ENCODE measurements around the gene CEACAM8. TPM values are rescaled to one million over a fixed set of nuclear protein-coding genes. Genes with fewer than 3 reads are reported as not detected.
A peak's percentile ranks its signal among the peaks of the same experiment; 100 is the strongest.
"Not testable (repeated sequence)": the region's sequence is repeated elsewhere in the genome, so short reads cannot be mapped to it uniquely, and the experiment has no call there.

Gene CEACAM8
- total and polyA plus RNA-seq, 8 donors: 0.05 to 1.1 (median 0.12) TPM; not detected in 5

DNA sequence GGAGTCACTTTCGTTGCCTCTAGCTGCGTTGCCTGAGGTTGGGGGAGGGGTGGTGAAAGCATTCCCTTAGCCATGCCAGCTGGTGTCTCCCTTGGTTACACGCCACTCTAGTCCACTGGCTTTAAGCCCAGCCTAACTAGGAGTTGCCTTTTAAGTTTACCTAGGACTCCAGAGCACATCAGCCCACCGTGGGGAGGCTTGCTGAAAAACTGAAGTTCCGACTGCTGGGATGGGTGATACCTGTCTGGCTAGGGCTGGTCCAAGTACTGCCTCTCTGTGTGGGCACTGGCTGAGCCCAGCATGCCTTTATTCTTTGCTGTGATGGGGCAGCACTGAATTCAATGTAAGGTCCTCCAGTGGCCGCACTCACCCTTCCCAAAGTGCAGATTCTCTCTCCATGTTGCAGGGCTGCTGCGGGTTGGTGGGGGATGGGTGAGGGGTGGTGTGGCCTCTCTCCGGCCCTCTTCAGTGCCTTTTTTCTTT, 54.6 kb downstream of the CEACAM8 start:
- intact Hi-C loops (cut with DNase I; ENCODE audit: low total_unique reads): no loop called here
- no peak overlapping the region for H3K4me3 ChIP-seq
- no peak overlapping the region for H3K27ac ChIP-seq
- no peaks in the 10 kb centered on the region for H3K36me3 ChIP-seq
- TF ChIP-seq, protein P1, sequence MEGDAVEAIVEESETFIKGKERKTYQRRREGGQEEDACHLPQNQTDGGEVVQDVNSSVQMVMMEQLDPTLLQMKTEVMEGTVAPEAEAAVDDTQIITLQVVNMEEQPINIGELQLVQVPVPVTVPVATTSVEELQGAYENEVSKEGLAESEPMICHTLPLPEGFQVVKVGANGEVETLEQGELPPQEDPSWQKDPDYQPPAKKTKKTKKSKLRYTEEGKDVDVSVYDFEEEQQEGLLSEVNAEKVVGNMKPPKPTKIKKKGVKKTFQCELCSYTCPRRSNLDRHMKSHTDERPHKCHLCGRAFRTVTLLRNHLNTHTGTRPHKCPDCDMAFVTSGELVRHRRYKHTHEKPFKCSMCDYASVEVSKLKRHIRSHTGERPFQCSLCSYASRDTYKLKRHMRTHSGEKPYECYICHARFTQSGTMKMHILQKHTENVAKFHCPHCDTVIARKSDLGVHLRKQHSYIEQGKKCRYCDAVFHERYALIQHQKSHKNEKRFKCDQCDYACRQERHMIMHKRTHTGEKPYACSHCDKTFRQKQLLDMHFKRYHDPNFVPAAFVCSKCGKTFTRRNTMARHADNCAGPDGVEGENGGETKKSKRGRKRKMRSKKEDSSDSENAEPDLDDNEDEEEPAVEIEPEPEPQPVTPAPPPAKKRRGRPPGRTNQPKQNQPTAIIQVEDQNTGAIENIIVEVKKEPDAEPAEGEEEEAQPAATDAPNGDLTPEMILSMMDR (IDR thresholded peaks at IDR 0.05): no peak
- TF ChIP-seq POLR2AphosphoS5 (IDR thresholded peaks at IDR 0.05) (no peak), POLR2A (IDR thresholded peaks at IDR 0.05) (no peak), EP300 (IDR thresholded peaks at IDR 0.05) (no peak)
- no peaks in the 10 kb centered on the region for H3K27me3 ChIP-seq
- peaks cover 0 to 5% (median 0%) of the 10 kb centered on the region in 4 donors for H3K9me3 ChIP-seq
- H3K4me1 ChIP-seq: no peaks in the 10 kb centered on the region
- peak in 1 of 2 donors; percentile 1 for DNase-seq
- 56 to 71% (median 64%) methylated on average over 7 to 8 of the region's 8 CpGs for WGBS, 5 donors

DNA sequence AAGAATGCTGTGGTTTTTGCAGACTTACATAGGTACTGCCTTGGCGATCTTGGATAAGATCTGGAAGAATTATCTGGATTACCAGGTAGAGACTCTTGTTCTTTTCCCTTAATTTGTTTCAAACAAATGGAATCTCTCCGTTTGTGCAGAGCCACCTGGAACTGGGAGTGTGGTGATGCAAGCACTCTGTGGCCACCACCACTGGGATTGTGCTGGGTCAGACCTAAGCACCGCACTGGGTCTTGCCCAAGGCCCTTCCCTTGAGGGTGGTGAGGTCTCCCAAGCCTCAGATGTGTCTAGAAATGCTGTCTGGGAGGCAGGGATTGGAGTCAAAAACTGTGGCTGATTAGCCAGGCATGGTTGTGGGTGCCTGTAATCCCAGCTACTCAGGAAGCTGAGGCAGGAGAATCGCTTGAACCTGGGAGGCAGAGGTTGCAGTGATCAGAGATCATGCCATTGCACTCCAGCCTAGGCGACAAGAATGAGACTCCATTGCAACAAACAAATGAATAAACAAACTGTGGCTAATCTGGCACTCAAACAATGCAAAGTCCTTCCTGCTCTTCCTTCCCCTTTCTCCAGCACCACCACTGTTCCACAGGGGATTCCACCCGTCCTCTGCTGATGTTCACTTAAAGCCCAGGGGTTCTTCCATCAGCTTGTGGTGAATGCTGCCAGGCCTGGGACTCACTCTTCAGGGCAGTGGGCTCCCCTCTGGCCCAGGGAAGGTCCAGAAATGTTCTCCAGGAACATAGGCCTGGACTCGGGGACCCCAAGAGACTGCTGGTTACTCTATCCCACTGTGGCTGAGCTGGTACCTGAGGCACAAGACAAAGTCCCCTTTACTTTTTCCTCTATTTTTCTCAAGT, 55.6 kb downstream of the CEACAM8 start:
- Histone ChIP-seq H3K4me3 (no peak overlapping the region), H3K9me3 (peaks cover 0 to 5% (median 0%) of the 10 kb centered on the region in 4 donors), H3K36me3 (no peaks in the 10 kb centered on the region), H3K27me3 (no peaks in the 10 kb centered on the region), H3K27ac (no peak overlapping the region), H3K4me1 (no peaks in the 10 kb centered on the region)
- WGBS, 5 donors: 80 to 90% (median 85%) methylated on average over 7 of the region's 7 CpGs
- intact Hi-C loops (cut with DNase I; ENCODE audit: low total_unique reads): no loop called here
- TF ChIP-seq POLR2A (IDR thresholded peaks at IDR 0.05) (no peak), POLR2AphosphoS5 (IDR thresholded peaks at IDR 0.05) (no peak), EP300 (IDR thresholded peaks at IDR 0.05) (no peak)
- TF ChIP-seq, protein P1 (IDR thresholded peaks at IDR 0.05): no peak
- no peak for DNase-seq

DNA sequence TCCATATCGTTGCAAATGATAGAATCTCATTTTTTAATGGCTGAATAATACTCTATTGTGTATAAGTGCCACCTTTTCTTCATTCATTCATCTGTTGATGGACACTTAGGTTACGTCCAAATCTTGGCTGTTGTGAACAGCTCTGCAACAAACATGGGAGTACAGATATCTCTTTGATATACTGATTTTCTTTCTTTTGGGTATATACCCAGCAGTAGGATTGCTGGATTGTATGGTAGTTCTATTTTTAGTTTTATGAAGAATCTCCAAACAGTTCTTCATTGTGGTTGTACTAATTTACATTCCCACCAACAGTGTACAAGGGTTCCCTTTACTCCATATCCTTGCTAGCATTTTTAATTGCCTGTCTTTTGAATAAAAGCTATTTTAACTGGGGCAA, 59.4 kb downstream of the CEACAM8 start:
- H3K9me3 ChIP-seq; H3K4me3 ChIP-seq; DNase-seq; H3K27ac ChIP-seq; H3K4me1 ChIP-seq; H3K27me3 ChIP-seq; intact Hi-C loops (cut with DNase I; ENCODE audit: low total_unique reads); H3K36me3 ChIP-seq: not testable (repeated sequence)
- WGBS, 5 donors: 63 to 77% (median 72%) methylated on average over 2 of the region's 2 CpGs

DNA sequence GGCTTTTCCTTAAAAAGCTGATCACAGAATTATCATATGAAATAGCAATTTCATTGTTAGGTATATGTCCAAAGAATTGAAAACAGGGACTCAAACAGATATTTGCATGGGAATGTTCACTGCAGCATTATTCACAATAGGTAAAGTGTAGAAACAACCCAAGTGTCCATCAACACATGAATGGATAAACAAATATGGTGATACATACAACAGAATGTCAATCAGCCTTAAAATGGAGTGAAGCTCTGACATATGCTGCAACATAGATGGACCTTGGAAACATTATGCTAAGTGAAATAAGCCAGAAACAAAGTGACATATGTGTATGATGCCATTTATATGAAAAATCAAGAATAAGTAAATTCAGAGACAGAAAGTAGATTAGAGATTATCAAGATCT, 60.3 kb downstream of the CEACAM8 start:
- no peaks in the 10 kb centered on the region for H3K4me1 ChIP-seq
- no peak for DNase-seq
- H3K27me3 ChIP-seq: no peaks in the 10 kb centered on the region
- intact Hi-C loops (cut with DNase I; ENCODE audit: low total_unique reads): no loop called here
- H3K27ac ChIP-seq: no peak overlapping the region
- H3K36me3 ChIP-seq: no peaks in the 10 kb centered on the region
- TF ChIP-seq EP300 (IDR thresholded peaks at IDR 0.05) (no peak), POLR2A (IDR thresholded peaks at IDR 0.05) (no peak), POLR2AphosphoS5 (IDR thresholded peaks at IDR 0.05) (no peak)
- TF ChIP-seq, protein P1 (IDR thresholded peaks at IDR 0.05): no peak
- no peak overlapping the region for H3K4me3 ChIP-seq
- H3K9me3 ChIP-seq: no peaks in the 10 kb centered on the region

DNA sequence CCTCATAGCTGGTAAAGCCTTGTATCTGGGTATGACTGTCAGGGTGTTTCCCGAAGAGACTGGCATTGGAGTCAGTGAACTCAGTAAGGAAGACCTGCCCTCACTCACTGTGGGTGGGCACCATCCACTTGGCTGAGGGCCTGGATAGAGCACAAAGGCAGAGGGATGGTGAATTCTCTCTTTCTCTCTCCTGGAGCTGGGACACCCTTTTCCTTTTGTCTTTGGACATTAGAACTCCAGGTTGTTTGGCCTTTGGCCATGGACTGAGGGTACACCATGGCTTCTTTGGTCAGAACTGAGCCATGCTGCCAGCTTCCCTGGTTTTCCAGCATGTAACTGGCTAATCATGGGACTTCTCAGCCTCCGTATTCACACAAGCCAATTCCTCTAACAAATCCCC, 61.8 kb downstream of the CEACAM8 start:
- H3K9me3 ChIP-seq: no peaks in the 10 kb centered on the region
- peaks cover 7 to 14% (median 11%) of the 10 kb centered on the region in 4 donors for H3K4me1 ChIP-seq
- H3K27me3 ChIP-seq: no peaks in the 10 kb centered on the region
- TF ChIP-seq, protein P1 (IDR thresholded peaks at IDR 0.05): no peak
- TF ChIP-seq EP300 (IDR thresholded peaks at IDR 0.05) (no peak), POLR2AphosphoS5 (IDR thresholded peaks at IDR 0.05) (no peak), POLR2A (IDR thresholded peaks at IDR 0.05) (no peak)
- intact Hi-C loops (cut with DNase I; ENCODE audit: low total_unique reads): no loop called here
- H3K27ac ChIP-seq: no peak overlapping the region
- H3K4me3 ChIP-seq: no peak overlapping the region
- 87 to 98% (median 91%) methylated on average over 2 of the region's 2 CpGs for WGBS, 5 donors
- no peak for DNase-seq
- H3K36me3 ChIP-seq: no peaks in the 10 kb centered on the region

All from stomach (tissue), 9 donors.